ENCODE measurements around the gene MLLT3.

The MLLT3 gene

DNA sequence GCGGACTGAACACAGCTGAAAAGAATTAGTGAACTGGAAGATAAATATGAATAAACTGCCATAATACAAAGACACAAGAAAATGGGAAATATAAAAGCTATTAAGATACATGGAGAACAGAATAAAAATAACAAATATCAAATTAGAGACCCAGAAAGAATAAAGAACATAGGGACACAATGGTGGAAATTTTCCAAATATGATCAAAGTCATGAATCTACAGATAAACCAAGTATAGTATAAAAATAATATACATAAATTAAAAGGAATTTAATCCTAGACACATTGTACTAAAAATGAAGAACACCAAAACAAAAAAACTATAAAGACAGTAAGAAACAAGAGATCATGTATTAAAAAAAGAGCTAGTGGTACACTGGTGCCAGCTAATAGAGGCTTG lies 194.9 kb downstream of the MLLT3 start:
- FAIRE-seq (no peak), DNase-seq (ENCODE audit: insufficient read length) (no peak)
- TF ChIP-seq TAF1 (IDR thresholded peaks at IDR 0.05; ENCODE audit: borderline replicate concordance, low read depth, low read length) (no peak), POLR2A (IDR thresholded peaks at IDR 0.05; ENCODE audit: low read depth, low read length) (no peak), POLR2AphosphoS5 (IDR thresholded peaks at IDR 0.05; ENCODE audit: low read depth, low read length) (no peak)

- FAIRE-seq = peak; percentile 64
- no peak for TF ChIP-seq POLR2A (IDR thresholded peaks at IDR 0.05; ENCODE audit: low read depth, low read length)
- no peak for TF ChIP-seq TAF1 (IDR thresholded peaks at IDR 0.05; ENCODE audit: borderline replicate concordance, low read depth, low read length)
- no peak for TF ChIP-seq POLR2AphosphoS5 (IDR thresholded peaks at IDR 0.05; ENCODE audit: low read depth, low read length)
- DNase-seq (ENCODE audit: insufficient read length) = no peak
Measured at GRCh38 chr9:20426019-20426418, 196.3 kb downstream of the MLLT3 start.

- no peak for FAIRE-seq
Measured at GRCh38 chr9:20419533-20419932, 202.8 kb downstream of the MLLT3 start.

GRCh38 chr9:20418485-20418884 lies 203.8 kb downstream of the MLLT3 start:
- FAIRE-seq (no peak), DNase-seq (ENCODE audit: insufficient read length) (no peak)
- TF ChIP-seq POLR2A (IDR thresholded peaks at IDR 0.05; ENCODE audit: low read depth, low read length) (no peak), POLR2AphosphoS5 (IDR thresholded peaks at IDR 0.05; ENCODE audit: low read depth, low read length) (no peak), TAF1 (IDR thresholded peaks at IDR 0.05; ENCODE audit: borderline replicate concordance, low read depth, low read length) (no peak)

More at GRCh38 chr9:20419533-20419932, 202.8 kb downstream of the MLLT3 start:
- no peak for DNase-seq (ENCODE audit: insufficient read length)
- TF ChIP-seq TAF1 (IDR thresholded peaks at IDR 0.05; ENCODE audit: borderline replicate concordance, low read depth, low read length) = no peak
- no peak for TF ChIP-seq POLR2AphosphoS5 (IDR thresholded peaks at IDR 0.05; ENCODE audit: low read depth, low read length)
- no peak for TF ChIP-seq POLR2A (IDR thresholded peaks at IDR 0.05; ENCODE audit: low read depth, low read length)

- TF ChIP-seq POLR2A (IDR thresholded peaks at IDR 0.05; ENCODE audit: low read depth, low read length) (no peak), TAF1 (IDR thresholded peaks at IDR 0.05; ENCODE audit: borderline replicate concordance, low read depth, low read length) (no peak), POLR2AphosphoS5 (IDR thresholded peaks at IDR 0.05; ENCODE audit: low read depth, low read length) (no peak)
- DNase-seq (ENCODE audit: insufficient read length) = no peak
- no peak for FAIRE-seq
Measured at GRCh38 chr9:20417373-20418080, 204.8 kb downstream of the MLLT3 start.

DNA sequence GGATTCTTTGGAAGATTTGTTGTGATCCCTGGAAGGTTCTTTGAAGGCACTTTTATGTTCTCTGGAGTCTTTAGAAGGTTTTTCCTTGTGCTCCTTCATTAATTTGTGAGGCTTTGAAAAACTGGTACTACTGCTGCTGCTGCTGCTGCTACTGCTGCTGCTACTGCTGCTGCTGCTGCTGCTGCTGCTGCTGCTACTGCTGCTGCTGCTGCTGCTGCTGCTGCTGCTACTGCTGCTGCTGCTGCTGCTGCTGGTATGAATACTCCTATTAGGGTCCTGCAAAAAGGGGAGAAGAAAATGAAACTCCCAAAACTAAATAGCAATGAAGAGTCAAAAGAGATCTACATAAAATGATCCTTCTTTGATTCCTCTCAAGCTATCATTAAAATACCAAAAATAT lies 208.1 kb downstream of the MLLT3 start:
- DNase-seq (ENCODE audit: insufficient read length) (no peak), FAIRE-seq (no peak)
- TF ChIP-seq TAF1 (IDR thresholded peaks at IDR 0.05; ENCODE audit: borderline replicate concordance, low read depth, low read length) (no peak), POLR2A (IDR thresholded peaks at IDR 0.05; ENCODE audit: low read depth, low read length) (no peak), POLR2AphosphoS5 (IDR thresholded peaks at IDR 0.05; ENCODE audit: low read depth, low read length) (no peak)

GRCh38 chr9:20409321-20410092 lies 212.8 kb downstream of the MLLT3 start:
- no peak for DNase-seq (ENCODE audit: insufficient read length)
- FAIRE-seq = no peak
- no peak for TF ChIP-seq POLR2AphosphoS5 (IDR thresholded peaks at IDR 0.05; ENCODE audit: low read depth, low read length)
- no peak for TF ChIP-seq POLR2A (IDR thresholded peaks at IDR 0.05; ENCODE audit: low read depth, low read length)
- no peak for TF ChIP-seq TAF1 (IDR thresholded peaks at IDR 0.05; ENCODE audit: borderline replicate concordance, low read depth, low read length)

DNA sequence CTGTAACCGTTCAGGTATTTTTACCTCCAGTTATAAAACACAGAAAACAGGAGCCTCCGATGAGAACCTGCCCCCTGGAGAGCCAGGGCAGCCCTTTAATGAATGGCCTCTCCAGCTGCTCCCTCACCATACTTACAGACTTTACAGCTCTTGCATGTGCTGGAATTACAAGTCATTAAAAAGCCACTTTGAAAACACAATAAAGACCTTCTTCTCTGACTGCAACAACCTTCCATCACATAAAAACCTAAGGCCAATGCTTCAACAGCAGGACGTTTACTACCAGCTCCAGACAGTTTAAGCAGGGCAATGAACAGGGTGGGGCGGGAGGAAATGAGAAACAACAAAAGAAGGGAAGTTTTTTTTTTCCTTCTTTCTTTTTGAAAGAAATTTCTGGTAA lies 213.8 kb downstream of the MLLT3 start:
- FAIRE-seq (no peak), DNase-seq (ENCODE audit: insufficient read length) (no peak)
- TF ChIP-seq POLR2AphosphoS5 (IDR thresholded peaks at IDR 0.05; ENCODE audit: low read depth, low read length) (no peak), POLR2A (IDR thresholded peaks at IDR 0.05; ENCODE audit: low read depth, low read length) (no peak), TAF1 (IDR thresholded peaks at IDR 0.05; ENCODE audit: borderline replicate concordance, low read depth, low read length) (no peak)

DNA sequence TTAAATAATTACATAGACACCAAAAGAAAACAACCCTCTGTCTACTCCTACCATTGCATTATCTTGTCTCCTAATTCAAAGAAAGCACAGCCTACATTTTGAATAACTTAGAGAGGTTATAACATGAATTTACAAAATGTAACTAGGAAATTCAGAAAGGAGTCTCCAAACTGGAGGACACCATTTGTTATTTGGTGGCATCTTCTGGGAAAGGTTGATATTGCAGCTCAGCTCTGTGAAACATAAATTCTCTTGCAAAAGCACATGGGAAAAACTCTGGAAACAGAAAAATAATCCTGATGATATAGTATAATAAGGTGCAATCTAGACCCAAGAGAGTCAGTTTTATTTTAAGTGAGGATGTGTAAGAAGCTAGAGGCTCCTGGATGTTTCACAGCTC lies 215.3 kb downstream of the MLLT3 start:
- DNase-seq (ENCODE audit: insufficient read length) = no peak
- FAIRE-seq = peak; percentile 51
- no peak for TF ChIP-seq POLR2A (IDR thresholded peaks at IDR 0.05; ENCODE audit: low read depth, low read length)
- TF ChIP-seq TAF1 (IDR thresholded peaks at IDR 0.05; ENCODE audit: borderline replicate concordance, low read depth, low read length) = no peak
- TF ChIP-seq POLR2AphosphoS5 (IDR thresholded peaks at IDR 0.05; ENCODE audit: low read depth, low read length) = no peak

DNA sequence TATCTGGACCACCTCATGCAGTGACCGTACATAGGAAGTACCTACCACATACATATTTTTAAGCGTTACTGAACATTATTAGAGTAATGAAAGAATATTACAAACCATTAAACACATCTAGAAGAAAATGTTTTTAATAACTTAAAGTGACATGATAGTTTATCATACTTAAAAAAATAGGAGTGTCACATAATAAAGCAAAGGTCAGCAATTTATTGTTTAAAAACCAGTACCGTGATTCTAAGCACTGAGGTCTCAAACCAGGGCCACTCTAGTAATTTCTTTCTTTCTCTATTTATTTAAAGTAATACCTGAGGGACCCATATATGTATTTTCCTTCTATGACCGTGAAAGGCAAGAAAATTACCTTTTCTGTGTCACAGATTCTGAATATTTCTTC lies 216.0 kb downstream of the MLLT3 start:
- no peak for FAIRE-seq

GRCh38 chr9:20405616-20406015 lies 216.7 kb downstream of the MLLT3 start:
- no peak for TF ChIP-seq POLR2AphosphoS5 (IDR thresholded peaks at IDR 0.05; ENCODE audit: low read depth, low read length)
- TF ChIP-seq TAF1 (IDR thresholded peaks at IDR 0.05; ENCODE audit: borderline replicate concordance, low read depth, low read length) = no peak
- TF ChIP-seq POLR2A (IDR thresholded peaks at IDR 0.05; ENCODE audit: low read depth, low read length) = no peak
- no peak for DNase-seq (ENCODE audit: insufficient read length)
- no peak for FAIRE-seq

More for the DNA sequence above, 216.0 kb downstream of the MLLT3 start:
- DNase-seq (ENCODE audit: insufficient read length) = no peak
- TF ChIP-seq POLR2A (IDR thresholded peaks at IDR 0.05; ENCODE audit: low read depth, low read length) (no peak), TAF1 (IDR thresholded peaks at IDR 0.05; ENCODE audit: borderline replicate concordance, low read depth, low read length) (no peak), POLR2AphosphoS5 (IDR thresholded peaks at IDR 0.05; ENCODE audit: low read depth, low read length) (no peak)

- no peak for DNase-seq (ENCODE audit: insufficient read length)
- FAIRE-seq = no peak
- TF ChIP-seq TAF1 (IDR thresholded peaks at IDR 0.05; ENCODE audit: borderline replicate concordance, low read depth, low read length) (no peak), POLR2A (IDR thresholded peaks at IDR 0.05; ENCODE audit: low read depth, low read length) (no peak), POLR2AphosphoS5 (IDR thresholded peaks at IDR 0.05; ENCODE audit: low read depth, low read length) (no peak)
Measured at GRCh38 chr9:20405078-20405477, 217.2 kb downstream of the MLLT3 start.

All from GM12892 (cell line).